Hepatic stellate cell (primary cell): ENCODE measurements around the gene C1QTNF6.

Source experiments
- DNase-seq: peaks from one replicate; pipeline ENCODE4 v3.0.0; 2011; ENCODE audit warnings: low spot score

The C1QTNF6 gene

DNA sequence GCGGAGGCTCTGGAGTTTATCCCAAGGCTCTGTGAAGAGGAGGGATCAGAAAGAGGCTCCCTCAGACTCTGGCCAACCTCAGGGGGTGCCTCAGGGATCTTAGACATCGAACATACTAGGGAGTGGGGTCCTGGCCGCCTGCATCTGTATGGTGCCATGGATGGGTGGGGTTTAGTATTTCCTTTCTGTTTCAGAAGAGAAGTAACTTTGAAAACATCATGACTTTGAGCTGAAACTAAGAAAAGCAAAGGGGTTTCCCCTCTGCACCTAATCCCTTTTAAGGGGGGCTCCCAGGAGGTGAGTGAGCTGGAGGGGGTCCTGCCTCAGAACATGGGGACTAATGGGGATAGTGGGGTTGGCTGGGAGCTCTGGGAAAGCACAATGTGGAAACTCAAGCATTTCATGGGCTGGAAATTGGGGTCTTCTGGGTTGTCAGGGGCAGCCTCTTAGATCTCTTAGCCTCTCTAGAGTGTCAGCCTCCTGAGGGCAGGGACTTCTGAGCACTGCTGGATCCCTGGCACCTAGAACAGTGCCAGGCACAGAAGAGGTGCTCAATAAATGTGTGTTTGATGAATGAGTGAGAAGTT, 36.0 kb upstream of the C1QTNF6 start:
- no peak for DNase-seq

DNA sequence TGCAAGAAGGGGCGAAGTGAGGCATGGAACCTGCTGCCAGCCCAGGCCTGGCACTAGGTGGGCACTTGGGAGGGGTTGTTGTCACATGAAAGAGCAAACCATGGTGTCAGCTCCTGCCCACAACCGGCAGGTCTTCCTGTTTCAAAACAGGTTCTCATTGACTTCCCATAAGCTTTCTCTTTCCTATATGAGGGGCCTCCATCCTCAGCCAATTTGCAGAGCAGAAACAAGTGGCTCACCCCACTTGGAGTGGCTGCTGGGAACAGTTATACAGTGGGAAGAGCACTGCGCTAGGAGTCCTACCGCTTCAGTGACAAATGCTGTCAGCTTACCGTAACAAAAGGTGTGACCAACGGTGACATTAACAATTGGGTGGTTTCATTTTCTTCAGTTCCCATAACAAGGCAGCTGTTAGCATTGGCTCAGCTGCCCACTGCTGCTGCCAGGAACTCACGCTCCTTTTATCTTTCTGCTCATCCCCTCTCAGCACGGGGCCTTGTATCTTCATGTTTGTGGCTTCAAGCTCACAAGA, 34.5 kb upstream of the C1QTNF6 start:
- no peak for DNase-seq

DNA sequence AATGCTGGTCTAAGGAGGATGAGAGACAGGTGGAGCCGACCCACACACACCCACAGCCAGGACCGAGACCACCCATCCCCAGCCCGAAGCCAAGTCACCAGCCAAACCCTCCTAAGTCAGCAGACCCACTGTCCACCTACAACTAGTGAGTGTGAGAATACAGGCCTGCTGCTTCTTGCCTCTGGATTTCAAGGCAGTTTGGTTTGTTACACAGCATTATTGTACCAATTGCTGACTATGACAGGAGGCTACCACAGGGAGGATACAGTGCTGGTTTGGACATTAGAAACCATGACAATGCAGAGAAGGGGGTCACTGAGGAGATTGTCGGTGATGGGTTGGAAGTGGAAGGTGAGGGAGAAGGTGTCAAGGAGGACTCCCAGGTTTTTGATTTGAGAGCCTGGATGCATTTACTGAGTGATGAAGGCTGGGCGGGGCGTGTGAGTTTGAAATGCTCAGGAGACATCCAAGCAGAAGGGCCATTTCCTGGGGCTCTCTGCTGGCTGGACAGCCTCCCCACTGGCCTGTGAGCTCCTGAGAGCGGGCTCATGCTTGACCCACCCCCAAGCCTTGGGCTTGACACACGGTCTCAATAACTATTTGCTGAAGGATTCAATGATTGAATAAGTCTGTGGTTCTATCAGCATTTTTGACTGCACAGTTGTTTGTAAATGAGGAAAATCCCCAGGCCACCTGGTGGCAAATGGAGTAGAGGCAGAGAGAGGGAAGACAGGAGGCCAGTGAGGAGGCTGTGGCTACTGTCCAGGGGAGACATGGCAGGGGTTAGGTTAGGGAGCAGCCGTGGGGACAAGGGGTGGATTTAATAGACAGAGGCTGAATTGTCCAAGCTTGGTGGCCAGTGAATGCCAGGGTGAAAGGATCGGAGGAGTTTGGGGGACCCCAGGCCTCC, 33.6 kb upstream of the C1QTNF6 start:
- DNase-seq = no peak

DNA sequence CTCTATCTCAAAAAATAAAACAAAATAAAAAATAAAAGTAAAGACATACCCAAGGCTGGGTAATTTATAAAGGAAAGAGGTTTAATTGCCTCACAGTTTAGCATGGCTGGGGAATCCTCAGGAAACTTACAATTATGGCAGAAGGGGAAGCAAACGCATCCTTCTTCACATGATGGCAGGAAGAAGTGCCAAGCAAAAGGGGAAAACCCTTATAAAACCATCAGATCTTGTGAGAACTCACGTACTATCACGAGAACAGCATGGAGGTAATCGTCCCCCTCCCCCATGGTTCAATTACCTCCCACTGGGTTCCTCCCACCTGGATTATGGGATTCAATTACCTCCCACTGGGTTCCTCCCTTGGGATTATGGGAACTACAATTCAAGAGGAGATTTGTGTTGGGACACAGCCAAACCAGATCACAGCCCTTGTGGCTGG, 32.5 kb upstream of the C1QTNF6 start:
- DNase-seq = no peak

DNA sequence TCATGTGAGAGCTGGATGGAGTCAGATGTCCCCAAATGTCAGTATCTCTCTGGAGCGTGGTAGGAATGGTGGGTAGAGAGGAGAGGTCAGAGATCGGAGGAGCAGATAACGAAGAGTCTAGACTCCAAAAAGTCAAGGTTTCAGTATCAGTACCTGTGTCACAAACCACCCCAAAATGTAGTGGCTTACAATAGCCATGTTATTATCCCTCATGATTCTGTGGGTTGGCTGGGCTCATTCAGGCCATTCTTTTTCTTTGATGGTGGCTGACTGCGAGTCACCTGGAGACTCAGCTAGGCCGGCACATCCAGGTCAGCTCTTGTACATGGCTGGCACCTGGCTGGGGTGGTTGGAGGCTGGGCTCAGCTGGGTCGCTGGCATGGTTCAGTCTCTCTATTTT, 31.5 kb upstream of the C1QTNF6 start:
- DNase-seq = no peak

DNA sequence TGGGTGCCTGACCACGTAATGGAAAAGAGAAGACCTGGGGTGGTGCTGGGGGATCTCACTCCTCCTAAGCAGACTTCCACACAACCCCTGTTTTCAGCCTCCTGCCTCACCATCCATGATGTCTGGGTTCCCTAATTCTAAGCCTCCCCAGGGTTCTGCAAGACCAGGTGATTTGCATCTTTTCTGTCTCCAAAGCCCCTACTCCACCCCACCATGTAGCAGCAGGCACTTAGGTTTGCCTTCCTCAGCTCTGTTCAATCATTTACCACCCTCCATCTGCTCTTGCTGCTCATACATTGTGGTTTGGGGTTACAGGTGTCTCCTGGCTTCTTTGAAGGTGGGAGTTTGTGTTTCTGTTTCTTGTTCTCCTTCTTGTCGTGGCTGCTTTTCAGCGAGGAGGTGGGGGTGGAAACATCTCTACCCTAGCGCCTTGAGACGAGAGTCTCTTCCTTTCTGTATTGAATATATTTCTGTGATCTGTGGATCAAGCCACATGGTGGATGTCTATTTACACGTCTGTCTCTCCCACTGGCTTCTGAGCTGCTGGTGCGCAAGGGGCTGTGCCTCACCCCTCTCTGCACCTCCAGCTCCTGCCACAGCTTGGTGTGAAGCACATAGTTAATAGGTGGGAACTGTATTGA, 30.8 kb upstream of the C1QTNF6 start:
- DNase-seq = no peak

DNA sequence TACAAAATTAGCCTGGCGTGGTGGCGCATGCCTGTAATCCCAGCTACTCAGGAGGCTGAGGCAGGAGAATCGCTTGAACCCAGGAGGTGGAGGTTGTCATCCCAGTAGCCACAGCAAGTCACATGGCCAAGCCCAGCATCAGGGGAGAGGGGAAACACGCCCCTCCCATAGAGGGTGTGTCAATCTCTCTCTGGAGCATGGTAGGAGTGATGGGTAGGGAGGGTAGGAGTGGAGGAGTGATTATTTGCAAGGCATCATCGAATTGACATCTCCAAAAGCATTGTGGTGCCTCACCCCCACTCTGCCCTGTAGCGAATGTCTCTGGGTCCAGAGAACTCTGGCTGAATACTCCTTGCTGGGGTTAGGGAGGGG, 30.3 kb upstream of the C1QTNF6 start:
- no peak for DNase-seq

DNA sequence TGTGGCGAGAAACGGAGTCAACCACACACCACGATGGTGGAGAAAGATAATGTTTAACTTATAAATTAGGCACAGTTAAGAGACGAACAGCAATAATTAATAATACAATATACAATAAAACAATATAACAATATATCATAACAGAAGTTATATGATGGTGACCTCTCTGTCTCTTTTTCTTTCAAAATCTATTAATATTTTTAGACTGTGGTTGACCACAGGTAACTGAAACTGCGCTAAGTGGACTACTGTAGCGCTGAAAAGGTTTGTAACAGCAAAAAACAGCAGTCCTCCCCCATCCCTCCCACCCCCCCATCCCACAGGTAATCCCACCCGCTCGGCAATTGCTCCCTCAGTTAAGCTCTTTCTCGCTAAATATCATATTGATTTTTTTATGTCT, 27.8 kb upstream of the C1QTNF6 start:
- no peak for DNase-seq

DNA sequence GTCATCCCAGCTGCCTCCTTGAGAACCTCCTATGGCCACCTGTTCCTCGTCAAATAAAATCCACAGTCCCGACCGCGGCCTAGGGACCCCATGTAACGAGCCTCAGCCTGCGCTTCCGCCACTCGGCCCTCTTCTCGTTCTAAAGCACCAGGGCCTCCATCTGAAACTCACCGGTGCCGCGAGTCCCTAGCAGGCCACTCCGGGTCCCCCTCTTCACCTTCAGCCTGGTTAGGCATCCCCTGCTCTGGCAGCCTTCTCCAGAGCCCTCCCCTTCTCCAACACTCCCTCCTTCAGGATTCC, 26.6 kb upstream of the C1QTNF6 start:
- DNase-seq = no peak

DNA sequence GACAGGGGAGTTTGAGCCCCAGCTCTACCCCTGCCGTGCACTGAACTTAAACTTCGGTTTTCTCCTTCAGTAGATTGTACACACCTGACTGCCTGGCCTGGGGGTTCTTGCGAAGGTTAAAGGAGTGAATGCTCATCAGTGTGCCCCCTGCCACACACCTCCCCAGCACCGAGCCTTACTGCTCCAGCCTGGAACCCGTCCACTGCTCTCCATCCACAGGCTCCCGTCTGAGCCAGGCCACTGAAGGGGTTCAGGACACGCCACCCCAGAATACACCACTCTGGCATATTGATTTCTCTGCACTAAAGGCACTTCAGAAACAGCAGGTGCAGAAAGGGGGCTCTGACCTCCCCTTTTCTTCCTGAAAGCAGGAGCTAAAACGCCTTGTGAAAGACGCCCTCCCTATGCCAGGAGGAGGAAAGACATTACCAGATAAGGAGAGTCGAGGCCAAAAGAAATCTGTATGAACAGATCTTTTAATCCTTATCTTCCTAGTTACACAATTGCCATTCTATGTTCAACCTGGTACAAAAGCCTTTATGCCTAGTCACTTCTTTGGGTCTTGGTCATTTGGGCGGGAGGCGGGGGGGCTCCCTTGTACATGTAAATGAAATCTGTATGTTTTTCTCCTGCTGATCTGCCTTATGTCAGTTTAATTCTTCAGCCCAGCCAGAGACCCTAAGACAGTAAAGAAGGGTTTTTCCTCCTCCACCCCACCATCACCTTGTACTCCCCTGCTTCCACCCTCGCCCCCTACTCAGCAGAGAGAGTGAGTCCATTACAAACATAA, 26.1 kb upstream of the C1QTNF6 start:
- DNase-seq = no peak

DNA sequence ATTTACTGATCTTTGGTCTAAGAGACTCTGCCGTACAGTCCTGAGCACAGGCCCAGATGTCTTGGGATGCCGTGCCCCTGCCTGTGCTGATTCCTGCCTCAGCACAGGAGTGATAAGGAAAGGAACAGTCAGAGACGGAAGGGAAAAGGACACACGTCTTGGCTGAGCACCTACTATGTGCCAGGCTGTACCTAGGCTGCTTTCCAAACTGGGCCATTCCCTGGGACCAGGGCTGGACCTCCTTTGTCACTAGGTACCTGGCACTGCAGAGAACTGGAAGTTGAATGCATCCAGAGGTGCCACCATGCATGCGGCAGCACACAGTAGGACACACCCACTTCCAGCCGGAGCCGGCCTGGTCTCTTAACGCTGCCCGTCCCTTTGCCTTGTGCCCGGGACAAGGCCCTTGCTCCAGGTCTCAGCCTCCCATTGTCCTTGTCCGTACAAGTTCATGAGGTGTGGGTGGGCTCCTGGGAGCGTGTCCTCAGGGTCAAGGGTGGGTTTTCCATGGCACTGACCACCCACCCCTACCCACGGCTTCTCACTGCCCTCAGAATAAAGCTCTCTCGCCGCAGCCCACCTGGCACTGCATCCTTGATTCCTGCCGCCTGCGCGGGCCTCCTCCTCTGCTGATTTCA, 25.3 kb upstream of the C1QTNF6 start:
- DNase-seq = no peak

DNA sequence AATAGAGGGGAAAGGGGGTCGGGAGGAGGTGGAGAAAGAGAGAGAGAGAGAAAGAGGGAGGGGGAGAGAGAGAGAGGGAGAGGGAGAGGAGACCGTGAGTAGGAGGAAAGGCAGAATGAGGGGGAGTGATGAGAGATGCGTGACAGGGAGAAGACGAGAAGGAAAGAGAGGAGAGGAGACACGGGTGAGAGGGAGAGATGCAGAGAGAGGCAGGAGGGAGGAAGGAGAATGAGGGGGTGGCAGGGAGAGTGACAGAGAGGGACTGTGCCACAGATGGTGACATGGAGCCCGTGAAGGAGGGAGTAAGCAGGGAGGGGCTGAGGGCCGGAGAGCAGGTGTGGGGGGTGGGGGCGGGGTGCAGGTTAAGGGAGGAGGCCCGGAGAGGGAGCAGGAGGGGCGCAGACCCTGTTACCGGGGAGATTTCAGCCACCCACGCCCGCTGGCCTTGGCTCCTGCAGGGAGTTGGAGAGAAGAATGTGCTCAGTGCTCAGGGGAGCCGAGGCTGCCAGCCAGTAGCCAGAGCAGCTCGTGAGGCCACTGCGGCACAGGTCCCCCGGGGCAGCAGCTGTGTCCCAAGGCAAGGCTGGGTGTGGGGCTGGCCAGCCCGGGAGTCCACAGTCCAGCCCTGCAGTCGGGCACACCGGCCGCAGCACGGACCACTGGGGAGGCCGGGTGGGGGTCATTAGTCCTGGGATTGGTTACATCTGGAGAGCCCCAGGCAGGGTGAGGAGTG, 24.3 kb upstream of the C1QTNF6 start, which contains the start of gene SSTR3:
SSTR3 (minus strand) TSS at position 304 of the 733 bp plus-strand sequence. CDS start 4,674 bp downstream, outside the sequence.
- DNase-seq = no peak

DNA sequence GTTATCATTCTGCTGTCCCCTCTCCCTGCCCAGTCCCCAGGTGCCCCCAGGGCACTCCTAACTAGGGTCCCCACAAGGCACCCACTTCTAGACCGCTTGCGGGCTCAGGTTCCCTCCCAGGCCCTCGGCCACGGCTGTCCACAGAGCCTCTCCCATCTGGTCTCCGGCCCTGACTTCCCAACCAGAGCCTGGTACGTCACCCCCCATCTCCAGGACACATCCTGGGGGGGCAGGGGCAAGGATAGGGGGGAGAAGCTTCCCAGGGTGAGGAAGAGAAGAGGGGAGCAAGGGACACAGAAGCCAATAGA, 23.8 kb upstream of the C1QTNF6 start:
- no peak for DNase-seq

DNA sequence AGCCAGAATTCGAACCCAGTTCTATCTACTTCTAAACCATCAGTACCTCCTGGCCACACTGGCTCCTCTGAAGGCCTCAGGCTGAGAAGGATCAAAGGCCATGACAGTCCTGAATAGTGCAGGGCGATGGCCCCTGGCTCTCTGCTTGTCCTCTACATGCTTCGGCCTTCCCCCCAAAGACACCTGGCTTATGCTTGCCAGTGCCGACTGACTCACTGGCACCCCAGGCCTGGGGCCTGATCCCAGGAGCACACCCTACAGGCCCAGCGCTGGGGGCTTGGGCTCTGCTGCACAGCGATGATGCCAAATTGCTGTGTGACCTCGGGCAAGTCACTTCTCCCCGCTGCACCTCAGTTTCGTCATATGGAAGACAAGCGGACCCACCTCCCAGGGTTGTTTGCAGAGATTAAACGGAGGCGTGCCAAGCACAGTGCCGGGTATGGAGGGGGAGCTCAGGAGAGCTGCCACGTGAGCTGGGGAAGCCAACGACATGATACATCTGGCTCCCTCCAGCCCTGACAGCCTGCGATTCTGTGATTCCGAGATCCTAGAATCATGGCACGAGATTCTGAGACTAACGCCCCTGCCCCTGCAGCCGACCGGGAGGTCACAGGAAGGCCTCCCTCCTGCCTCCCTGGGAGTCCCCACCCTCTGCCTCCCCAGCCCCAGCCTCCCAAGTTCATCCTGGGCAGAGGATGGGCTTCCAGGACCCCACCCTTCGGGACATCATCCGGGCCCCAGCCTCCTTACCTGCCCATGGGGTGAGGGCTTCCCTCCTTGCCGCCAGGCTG, 23.2 kb upstream of the C1QTNF6 start:
- DNase-seq = no peak

DNA sequence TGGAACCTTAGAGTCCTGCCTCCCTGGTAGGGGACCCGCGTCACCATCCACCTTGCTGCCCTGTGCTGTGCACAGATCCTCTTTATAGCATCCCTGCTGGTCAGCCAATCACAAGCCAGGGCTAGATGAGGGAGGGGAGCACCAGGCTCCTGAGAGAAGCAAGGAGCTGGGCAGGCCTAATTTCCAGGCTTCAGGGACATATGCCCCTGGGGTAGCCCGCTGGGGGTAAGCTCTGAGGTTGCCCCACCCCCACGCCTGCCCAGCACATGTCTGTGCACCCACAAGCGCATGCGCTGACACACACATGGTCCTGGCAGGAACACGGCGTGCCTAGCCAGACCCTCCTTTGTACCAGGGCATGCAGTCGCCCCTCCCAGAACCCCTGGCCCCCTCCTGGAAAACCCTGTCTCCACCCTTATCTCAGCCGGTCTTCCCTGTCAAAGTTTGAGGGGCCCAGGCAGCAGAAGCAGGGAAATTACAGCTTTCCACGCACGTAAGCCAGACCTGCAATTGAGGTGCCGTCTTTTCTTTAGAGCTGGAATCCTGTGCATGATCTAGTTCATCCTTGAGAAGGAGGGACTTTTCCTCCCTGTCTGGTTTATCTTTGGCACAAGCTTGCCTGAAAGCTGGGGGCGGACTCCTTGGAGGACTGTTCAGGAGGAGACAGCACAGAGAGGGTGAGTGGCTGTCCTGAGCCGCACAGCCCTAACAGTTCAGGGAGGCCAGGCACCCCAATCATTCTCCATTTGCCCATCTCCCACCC, 22.2 kb upstream of the C1QTNF6 start:
- no peak for DNase-seq

DNA sequence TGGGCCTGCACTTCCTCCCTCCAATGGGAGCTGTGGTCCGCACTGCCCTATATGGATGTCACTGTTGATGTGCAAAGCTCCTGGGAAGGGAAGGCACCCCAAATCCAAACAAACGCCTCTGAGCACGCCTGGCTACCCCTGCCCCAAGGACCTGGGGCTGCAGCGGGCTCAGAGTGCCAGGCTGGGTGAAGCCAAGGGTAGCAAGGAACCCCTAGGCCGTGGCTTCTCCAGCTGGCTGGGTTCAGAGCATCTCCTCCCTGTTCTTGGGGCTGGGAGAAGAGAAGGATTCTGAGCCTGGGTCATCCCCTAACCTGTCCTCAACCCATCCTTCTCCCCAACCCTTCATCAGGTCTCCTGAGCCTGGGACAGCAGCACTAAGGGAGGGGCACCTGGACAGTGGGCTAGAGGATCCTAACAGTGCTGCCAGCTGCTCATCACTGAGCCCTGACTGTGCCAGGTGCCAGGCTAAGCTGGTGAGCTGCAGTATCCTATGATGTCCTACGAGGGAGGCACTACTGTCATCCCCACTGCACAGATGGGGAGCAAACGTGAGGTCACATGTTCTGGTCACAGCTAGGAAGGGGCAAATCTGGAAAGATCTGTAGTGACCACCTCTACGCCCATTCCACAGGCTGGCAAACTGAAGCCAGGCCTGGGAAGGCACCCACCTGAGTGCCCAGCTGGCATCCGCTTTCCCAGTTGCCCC, 21.2 kb upstream of the C1QTNF6 start:
- DNase-seq = no peak

DNA sequence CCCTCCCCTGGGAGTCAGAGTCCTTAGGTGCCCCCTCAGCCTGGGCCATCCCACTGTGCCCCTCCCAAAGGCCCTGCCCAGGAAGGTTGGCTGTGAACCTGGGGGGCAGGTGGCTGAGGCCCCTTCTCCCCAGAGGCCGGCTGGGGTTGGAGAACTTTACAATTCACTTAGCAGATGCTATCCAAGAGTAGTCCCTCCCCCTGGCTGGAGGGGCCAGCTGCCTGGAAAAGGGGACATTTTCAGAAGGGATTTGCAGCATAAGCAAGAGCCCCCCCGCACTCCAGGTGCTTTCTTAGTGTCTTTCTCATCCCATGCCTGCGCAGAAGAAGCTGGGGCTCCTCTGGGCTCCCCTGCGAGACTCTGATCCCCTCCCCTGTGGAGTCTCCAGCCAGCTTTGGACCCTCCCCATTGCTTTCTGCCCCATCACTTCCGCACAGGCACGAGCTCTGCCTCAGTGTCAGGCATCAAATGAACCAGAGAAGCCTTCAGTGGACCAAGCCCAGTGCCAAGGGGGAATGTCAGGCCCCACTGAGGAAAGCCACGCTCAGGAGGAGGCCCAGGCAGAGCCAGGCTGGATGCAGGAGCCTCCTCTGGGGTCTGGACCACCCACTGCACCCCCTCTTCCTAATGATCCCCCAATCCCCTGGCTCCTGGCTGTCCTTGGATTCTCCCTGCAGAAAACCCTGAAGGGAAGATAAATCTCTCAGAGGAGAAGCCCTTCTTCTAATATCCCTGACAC, 20.5 kb upstream of the C1QTNF6 start:
- no peak for DNase-seq

DNA sequence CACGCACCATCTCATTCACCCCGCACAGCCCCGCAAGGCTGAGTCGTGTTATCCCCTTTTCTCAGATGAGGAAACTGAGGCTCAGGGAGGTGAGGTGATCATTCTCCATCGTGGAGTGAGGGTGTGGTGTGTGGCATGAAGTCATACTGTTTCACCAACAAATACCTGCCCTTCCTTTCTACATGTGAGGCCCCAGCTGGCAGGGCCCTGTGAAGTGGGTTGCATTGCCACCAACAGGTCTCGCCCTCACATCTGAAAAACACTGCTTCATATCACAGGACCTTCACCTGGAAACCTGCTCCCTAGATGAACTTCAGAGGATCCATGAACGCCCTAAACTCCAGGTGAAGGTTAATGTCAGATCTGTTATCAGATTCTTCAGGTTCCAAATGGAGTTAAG, 19.9 kb upstream of the C1QTNF6 start:
- no peak for DNase-seq
